Astrocyte (in vitro differentiated cells and primary cell): Measurements from ENCODE around the gene USP47. TPM values are rescaled to one million over a fixed set of nuclear protein-coding genes. Genes with fewer than 3 reads are reported as not detected.

Experiments
- DNase-seq: peaks from one replicate; pipeline ENCODE4 v3.0.0-alpha.2; 2010; ENCODE audit warnings: low read depth
- FAIRE-seq: peaks from 2 replicates; lab custom pipeline; 2011; peaks lifted over from hg19 to GRCh38; lab: Jason Lieb, UNC
- H2AFZ ChIP-seq: 2 replicates; pipeline ENCODE4 v1.6.0; 2012; ENCODE audit warnings: low read depth, low read length, inconsistent platforms
- H3K27ac ChIP-seq: 2 replicates; pipeline ENCODE4 v1.5.1; 2011; ENCODE audit warnings: low read depth, low read length, inconsistent platforms
- H3K27me3 ChIP-seq: 2 replicates; pipeline ENCODE4 v1.6.0; 2011; ENCODE audit warnings: low read length, inconsistent platforms; ENCODE audit not compliant: insufficient read depth
- H3K36me3 ChIP-seq: 2 replicates; pipeline ENCODE4 v1.5.1; 2011; ENCODE audit warnings: low read length, inconsistent platforms; ENCODE audit not compliant: insufficient read depth
- H3K4me1 ChIP-seq: 2 replicates; pipeline ENCODE4 v1.5.1; 2011; ENCODE audit warnings: low read length, inconsistent platforms; ENCODE audit not compliant: insufficient read depth
- H3K4me2 ChIP-seq: 2 replicates; pipeline ENCODE4 v1.6.0; 2012; ENCODE audit warnings: low read length, inconsistent platforms
- H3K4me3 ChIP-seq: 2 replicates; pipeline ENCODE4 v1.5.1; 2011; ENCODE audit warnings: low read depth, mild to moderate bottlenecking, low read length, inconsistent platforms; ENCODE audit not compliant: insufficient read depth
- H3K79me2 ChIP-seq: 2 replicates; pipeline ENCODE4 v1.6.0; 2012; ENCODE audit warnings: mild to moderate bottlenecking, low read length, inconsistent platforms; ENCODE audit not compliant: insufficient read depth
- H3K9ac ChIP-seq: 2 replicates; pipeline ENCODE4 v1.6.0; 2012; ENCODE audit warnings: mild to moderate bottlenecking, low read length, inconsistent platforms
- H3K9me3 ChIP-seq: 2 replicates; pipeline ENCODE4 v1.5.1; 2012; ENCODE audit warnings: low read depth, mild to moderate bottlenecking, low read length, inconsistent platforms; ENCODE audit not compliant: insufficient read depth
- H4K20me1 ChIP-seq: 2 replicates; pipeline ENCODE4 v1.6.0; 2012; ENCODE audit warnings: low read length, inconsistent platforms; ENCODE audit not compliant: insufficient read depth
- H3K27ac Mint-ChIP-seq: one replicate; pipeline ENCODE4 v1.8.0; 2021; ENCODE audit warnings: mild to moderate bottlenecking, mixed read lengths; ENCODE audit not compliant: unreplicated experiment
- H3K27me3 Mint-ChIP-seq: one replicate; pipeline ENCODE4 v1.8.0; 2021; ENCODE audit warnings: low read depth, mixed read lengths; ENCODE audit not compliant: unreplicated experiment
- H3K36me3 Mint-ChIP-seq: one replicate; pipeline ENCODE4 v1.8.0; 2021; ENCODE audit warnings: low read depth, mixed read lengths; ENCODE audit not compliant: unreplicated experiment
- H3K4me1 Mint-ChIP-seq: one replicate; pipeline ENCODE4 v1.8.0; 2021; ENCODE audit warnings: low read depth, mixed read lengths; ENCODE audit not compliant: unreplicated experiment
- H3K4me3 Mint-ChIP-seq: one replicate; pipeline ENCODE4 v1.8.0; 2021; ENCODE audit warnings: mild to moderate bottlenecking, moderate library complexity, mixed read lengths; ENCODE audit not compliant: unreplicated experiment
- H3K9me3 Mint-ChIP-seq: one replicate; pipeline ENCODE4 v1.8.0; 2021; ENCODE audit warnings: mild to moderate bottlenecking, mixed read lengths; ENCODE audit not compliant: unreplicated experiment
- EZH2 ChIP-seq: IDR thresholded peaks from 2 replicates; pipeline ENCODE4 v1.6.1; 2012; ENCODE audit warnings: mild to moderate bottlenecking, low read length, inconsistent platforms; ENCODE audit not compliant: insufficient read depth
- total RNA-seq: library from RNA; stranded (reverse); gene quantifications from 2 replicates; pipeline ENCODE4 v1.2.1, GENCODE V29; 2021
- TF ChIP-seq, protein P1 (sequence below): IDR thresholded peaks from 2 replicates; pipeline ENCODE4 v1.5.1; 2011; ENCODE audit warnings: low read depth, mild to moderate bottlenecking, inconsistent platforms, low read length, moderate library complexity; ENCODE audit not compliant: insufficient read depth

Gene USP47
- total RNA-seq, 1 donor from 2014 or later = 49.5 TPM

DNA sequence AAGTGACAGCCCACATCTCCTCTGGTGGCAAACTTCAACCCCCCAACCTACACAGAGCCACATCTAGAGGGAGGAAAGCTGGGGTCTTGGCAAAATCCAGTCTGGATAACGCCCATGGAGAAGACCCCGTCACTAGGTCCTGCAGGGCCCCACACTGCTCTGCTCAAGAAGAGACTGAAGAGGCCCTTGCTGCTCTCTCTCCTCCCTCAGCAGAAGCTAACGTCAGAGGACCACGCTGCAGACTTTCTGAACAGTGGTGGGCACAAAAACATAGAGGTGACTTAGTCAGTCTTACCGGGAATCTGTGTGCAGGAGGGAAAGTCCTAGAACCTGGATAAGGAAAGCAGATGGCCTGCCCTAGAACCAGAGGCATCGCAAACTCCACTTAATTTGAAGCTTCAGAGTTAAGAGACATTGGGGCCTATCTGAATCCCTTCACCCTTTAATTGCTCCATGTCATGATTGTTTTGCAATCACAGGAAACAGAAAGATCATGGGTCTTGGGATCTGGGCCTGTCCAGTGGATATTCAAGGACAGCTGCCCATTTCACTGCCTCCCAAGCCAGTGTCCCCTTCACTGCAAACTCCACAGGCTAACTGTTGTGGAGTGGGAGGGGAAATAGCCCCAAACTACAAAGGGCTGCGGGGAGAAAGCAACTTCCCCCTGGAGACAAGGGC, 164.9 kb downstream of the USP47 start:
- Histone ChIP-seq H3K36me3 (peaks cover 8% of the 10 kb centered on the region), H3K27ac (no peak overlapping the region), H3K4me1 (peaks cover 39% of the 10 kb centered on the region), H3K27me3 (no peaks in the 10 kb centered on the region), H2AFZ (no peak overlapping the region), H3K79me2 (peaks cover 51% of the 10 kb centered on the region), H3K9ac (no peak overlapping the region), H3K4me3 (peak overlapping the region; percentile 72), H3K9me3 (no peaks in the 10 kb centered on the region), H4K20me1 (peaks cover 43% of the 10 kb centered on the region), H3K4me2 (peak overlapping the region; percentile 93)
- Mint-ChIP-seq H3K27ac (no peak overlapping the region), H3K4me1 (peaks cover 23% of the 10 kb centered on the region), H3K27me3 (no peaks in the 10 kb centered on the region), H3K4me3 (peak overlapping the region; percentile 92), H3K36me3 (peaks cover 22% of the 10 kb centered on the region), H3K9me3 (no peaks in the 10 kb centered on the region)
- no peak for FAIRE-seq
- TF ChIP-seq EZH2 = no peak
- TF ChIP-seq, protein P1, sequence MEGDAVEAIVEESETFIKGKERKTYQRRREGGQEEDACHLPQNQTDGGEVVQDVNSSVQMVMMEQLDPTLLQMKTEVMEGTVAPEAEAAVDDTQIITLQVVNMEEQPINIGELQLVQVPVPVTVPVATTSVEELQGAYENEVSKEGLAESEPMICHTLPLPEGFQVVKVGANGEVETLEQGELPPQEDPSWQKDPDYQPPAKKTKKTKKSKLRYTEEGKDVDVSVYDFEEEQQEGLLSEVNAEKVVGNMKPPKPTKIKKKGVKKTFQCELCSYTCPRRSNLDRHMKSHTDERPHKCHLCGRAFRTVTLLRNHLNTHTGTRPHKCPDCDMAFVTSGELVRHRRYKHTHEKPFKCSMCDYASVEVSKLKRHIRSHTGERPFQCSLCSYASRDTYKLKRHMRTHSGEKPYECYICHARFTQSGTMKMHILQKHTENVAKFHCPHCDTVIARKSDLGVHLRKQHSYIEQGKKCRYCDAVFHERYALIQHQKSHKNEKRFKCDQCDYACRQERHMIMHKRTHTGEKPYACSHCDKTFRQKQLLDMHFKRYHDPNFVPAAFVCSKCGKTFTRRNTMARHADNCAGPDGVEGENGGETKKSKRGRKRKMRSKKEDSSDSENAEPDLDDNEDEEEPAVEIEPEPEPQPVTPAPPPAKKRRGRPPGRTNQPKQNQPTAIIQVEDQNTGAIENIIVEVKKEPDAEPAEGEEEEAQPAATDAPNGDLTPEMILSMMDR = no peak
- DNase-seq = no peak

- FAIRE-seq = no peak
- Histone ChIP-seq H3K4me2 (peak overlapping the region; percentile 93), H3K9ac (peak overlapping the region; percentile 86)
These were observed 165.4 kb downstream of the USP47 start for GRCh38 chr11:12007230-12007593.

More at GRCh38 chr11:12007230-12007593, 165.4 kb downstream of the USP47 start:
- Histone ChIP-seq H2AFZ (no peak overlapping the region), H3K36me3 (peaks cover 3% of the 10 kb centered on the region), H3K79me2 (peaks cover 51% of the 10 kb centered on the region), H4K20me1 (peaks cover 43% of the 10 kb centered on the region), H3K9me3 (no peaks in the 10 kb centered on the region), H3K4me3 (peak overlapping the region; percentile 72), H3K27ac (no peak overlapping the region), H3K27me3 (no peaks in the 10 kb centered on the region), H3K4me1 (peaks cover 39% of the 10 kb centered on the region)
- Mint-ChIP-seq H3K27me3 (no peaks in the 10 kb centered on the region), H3K4me3 (peak overlapping the region; percentile 92), H3K9me3 (no peaks in the 10 kb centered on the region), H3K36me3 (peaks cover 19% of the 10 kb centered on the region), H3K4me1 (peaks cover 23% of the 10 kb centered on the region), H3K27ac (peak overlapping the region; percentile 34)
- TF ChIP-seq EZH2 = no peak
- TF ChIP-seq, protein P1 = no peak
- DNase-seq = no peak
